ENCODE results near the gene HSF2BP.
"Not testable (repeated sequence)": the region's sequence is repeated elsewhere in the genome, so short reads cannot be mapped to it uniquely, and the experiment has no call there.

Gene HSF2BP

DNA sequence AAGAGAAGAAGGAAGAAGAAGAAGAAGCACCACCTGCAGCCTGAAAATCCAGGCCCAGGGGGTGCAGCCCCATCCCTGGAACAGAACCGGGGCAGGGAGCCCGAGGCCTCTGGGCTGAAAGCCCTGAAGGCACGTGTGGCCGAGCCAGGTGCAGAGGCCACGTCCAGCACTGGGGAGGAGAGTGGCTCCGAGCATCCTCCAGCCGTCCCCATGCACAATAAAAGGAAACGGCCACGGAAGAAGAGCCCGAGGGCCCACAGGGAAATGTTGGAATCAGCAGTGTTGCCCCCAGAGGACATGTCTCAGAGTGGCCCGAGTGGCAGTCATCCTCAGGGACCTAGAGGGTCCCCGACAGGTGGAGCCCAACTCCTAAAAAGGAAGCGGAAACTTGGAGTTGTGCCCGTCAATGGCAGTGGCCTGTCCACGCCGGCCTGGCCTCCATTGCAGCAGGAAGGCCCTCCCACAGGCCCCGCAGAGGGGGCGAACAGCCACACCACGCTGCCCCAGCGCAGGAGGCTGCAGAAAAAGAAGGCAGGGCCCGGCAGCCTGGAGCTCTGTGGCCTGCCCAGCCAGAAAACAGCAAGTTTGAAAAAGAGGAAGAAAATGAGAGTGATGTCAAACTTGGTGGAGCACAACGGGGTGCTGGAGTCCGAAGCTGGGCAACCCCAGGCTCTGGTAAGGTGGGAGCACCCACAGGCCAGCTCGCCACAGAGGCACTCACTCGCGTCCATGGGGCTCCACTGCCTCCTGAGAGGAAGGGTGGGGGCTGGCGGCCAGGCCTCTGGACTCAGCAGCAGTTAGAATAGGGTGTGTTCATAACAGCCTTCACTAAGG is 28.5 kb upstream of the HSF2BP start:
- no peak for DNase-seq

DNA sequence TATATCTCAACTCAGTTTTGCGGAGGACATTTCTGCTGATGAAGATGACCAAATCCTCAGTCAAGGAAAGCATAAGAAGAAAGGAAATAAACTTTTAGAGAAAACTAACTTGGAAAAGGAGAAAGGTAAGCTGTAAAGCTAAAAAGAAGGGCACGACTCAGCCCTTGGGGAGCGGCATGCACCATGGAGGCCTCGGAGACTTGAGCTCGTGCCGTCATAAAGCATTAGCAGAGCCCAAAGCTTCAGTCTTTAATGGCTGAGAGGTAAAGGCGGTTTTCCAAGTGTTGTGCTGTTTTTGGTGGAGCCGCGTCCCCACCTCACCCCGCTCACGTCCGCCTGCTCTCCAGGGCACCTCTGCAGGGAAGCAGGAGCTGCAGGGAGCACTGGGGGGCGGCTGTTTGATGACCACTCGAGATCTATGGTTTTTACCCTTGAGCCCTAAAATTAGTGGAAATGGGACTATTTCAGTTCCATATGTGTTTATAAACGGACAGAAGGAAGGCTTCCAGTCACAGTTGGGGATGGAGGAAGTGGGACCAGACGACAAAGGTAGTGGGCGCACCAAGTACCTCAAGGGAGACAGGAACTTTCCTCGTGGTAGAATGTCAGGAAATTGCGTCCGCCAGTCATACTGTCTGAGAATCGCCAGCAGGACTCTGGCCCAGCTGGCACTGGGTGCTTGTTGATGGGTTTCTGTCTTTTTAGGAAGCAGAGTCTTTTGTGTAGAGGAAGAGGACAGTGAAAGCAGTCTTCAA is 27.7 kb upstream of the HSF2BP start:
- DNase-seq = no peak

DNA sequence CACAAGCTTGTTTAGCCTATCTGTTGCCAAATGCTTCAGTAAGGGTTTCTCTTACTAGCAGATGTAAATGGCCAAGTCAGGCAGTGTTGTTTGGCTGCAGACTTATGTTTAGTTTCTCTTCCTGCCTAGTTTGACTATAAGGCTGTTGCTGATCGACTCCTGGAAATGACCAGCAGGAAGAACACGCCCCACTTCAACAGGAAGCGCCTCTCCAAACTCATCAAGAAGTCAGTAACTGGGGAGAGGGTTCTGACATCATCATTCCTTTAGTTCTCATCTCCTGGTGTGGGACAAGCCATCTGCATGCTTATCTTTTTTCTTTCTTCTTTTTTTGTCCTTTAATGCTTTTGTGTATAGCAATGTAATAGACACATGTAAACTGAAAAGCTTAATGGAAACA is 25.1 kb upstream of the HSF2BP start:
- no peak for DNase-seq

DNA sequence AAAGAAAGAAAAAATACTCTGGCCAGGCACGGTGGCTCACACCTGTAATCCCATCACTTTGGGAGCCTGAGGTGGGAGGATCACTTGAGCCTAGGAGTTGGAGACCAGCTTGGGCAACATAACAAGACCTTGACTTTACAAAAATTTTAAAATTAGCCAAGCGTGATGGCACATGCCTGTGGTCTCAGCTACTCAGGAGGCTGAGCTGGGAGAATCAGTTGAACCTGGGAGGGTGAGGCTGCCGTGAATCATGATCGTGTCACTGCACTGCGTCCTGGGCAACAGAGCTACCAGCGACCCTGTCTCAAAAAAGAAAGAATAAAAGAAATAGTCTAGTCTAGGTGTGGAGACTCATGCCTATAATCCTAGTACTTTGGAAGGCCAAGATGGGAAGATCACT is 22.4 kb upstream of the HSF2BP start:
- no peak for DNase-seq

DNA sequence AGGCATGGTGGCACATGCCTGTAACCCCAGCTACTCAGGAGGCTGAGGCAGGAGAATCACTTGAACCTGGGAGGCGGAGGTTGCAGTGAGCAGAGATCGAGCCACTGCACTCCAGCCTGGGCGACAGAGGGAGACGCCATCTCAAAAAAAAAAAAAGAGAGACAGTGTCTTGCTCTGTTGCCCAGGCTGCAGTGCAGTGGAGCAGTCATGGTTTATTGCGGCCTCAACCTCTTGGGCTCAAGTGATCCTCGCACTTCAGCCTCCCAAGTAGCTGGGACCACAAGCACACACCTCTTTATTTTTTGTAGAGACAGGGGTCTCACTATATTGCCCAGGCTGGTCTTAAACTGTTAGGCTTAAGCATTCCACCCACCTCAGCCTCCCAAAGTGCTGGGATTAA is 21.1 kb upstream of the HSF2BP start:
- not testable (repeated sequence) for DNase-seq

DNA sequence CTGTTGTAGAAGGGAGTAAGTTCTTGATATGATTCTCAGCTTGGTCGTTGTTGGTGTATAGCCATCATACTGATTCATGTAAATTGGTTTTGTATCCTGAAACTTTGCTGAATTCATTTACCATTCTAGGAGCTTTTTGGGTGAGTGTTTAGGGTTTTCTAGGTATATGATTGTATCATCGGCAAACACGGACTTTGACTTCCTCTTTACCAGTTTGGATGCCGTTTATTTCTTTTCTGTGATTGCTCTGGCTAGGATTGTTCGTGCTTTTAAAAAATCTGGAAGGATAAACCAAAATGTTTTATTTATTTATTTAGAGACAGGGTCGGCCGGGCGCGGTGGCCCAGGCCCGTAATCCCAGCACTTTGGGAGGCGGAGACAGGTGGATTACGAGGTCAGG is 20.7 kb upstream of the HSF2BP start:
- DNase-seq = no peak

DNA sequence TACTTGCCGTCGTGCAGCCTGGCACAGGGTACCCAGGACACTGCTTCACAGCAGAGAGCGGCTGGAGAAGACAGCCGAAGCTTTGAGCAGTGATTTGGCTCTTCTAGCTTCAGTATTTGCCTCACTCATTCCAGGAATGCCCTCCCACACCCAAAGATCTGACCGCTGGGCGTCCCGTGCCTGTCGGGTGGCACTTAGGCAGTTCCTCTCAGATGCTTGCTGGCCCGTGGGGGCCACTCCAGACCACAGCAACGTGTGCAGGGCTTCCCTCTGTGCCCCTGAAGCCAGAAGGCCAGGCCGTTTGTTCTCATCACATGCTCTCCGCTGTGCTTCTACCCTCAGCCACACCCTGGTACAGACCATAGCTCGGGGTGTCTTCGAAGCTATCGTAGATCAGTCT is 17.1 kb upstream of the HSF2BP start:
- DNase-seq = no peak

DNA sequence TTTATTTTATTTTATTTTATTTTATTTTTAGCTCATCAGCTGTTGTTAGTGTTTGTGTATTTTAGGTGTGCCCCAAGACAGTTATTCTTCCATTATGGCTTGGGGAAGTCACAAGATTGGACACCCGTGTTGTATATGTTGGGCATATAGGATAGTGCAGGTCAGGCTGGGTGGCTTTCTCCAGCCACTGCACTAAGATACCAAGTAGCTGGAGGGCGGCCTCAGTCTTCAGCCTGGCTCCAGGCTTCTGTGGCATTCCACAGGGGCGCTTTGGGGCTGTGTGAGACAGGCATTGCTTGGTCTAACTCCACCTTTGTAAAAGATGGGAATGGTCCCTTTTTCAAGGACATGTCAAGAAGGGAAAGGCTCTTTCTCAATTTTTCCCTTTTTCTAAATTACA is 16.6 kb upstream of the HSF2BP start:
- DNase-seq = no peak

DNA sequence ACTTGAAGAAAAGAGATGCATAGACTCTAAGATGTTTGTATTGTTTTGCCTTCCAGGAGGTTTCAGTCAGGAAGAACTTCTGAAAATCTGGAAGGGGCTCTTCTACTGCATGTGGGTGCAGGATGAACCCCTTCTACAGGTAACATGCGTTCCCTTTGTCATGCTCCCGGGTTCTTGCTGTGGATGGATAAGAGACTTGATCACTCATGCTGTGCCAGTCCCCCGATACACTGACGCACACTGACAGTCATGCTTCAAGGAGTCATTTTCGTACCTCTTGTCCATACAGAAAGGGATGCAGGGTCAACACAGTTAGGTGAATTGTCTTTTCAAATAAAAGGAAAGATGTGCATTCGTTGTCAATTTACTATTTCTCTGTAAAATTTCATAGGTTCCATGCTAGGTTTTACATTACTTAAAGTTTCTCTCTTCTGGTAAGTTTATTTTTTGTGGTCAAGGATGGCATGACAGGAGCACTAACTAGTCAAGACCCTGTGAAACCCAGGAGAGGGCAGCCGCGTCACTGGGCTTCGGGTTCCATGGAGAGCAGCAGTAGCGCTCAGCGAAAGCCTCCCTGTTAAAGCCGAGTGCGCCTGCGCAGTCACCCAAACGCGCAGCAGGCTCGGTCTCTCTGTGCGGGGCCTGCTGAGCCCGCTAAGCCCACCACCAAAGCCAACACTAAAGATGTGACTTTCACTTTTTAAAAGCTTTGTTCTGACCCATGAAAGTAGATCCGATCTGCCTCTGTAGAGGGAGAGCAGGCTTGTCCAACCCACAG is 10.7 kb upstream of the HSF2BP start:
- no peak for DNase-seq

DNA sequence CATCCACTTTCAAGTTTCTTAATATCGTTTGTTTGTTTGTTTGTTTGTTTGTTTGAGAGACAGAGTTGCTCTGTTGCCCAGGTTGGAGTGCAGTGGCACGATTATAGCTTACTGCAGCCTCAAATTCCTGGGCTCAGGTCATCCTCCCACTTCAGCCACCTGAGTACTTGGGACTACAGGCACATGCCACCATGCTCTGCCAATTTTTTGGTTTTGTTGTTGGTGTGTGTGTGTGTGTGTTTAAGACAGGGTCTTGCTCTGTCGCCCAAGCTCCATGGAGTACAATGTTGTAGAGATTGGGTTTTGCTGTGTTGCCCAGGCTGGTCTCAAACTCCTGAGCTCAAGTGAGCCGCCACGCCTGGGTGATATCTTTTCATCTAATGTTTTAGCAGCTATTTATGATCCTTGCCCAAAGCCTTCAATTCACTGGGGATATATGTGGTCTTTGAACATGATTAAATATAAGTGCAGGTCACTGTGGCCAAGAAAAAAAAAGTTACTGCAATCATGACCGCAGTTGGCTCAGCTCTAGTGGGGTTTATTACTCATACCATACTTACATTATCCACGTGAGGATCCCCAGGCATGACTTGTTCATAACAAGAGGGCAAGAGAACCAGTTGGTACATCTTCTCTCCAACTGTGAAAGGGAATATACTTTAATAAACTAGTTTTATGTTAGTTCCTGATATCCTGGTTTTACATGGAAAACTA is 8.1 kb upstream of the HSF2BP start:
- no peak for DNase-seq

DNA sequence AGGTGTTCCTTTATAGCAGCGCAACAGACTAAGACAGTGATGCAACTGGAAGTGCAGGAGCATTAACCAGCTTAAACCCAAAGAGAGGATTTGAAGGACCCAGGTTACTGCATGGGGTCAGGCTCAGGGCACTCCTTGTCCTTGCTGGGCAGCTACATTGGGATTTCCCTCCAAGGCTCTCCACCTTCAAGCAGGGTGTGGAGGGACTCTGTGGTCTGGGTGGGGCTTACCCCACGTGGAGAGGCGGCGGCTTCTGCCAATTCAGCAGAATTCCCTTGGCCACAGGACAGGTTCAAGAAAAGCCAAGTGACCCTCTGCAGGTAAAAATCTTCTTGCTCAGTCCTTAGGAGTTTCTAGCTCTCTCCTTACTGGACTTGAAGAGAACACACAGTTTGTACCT is 6.6 kb upstream of the HSF2BP start:
- DNase-seq = no peak

DNA sequence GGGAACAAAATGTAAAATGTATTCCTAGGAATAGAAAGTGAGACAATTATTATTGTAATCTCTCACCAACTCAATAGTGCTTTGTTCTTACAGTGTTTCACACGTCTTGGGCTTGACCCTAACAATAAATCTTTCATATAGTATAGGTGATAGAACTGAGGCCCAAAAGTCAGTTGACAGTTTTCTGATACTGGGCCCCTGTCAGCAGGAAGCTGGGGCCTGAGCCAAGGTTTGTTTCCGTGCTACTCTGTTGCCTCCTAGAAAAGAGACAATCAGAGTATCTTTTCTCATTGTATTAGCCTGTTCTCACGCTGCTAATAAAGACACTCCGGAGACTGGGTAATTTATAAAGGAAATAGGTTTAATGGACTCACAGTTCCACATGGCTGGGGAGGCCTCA is 5.1 kb upstream of the HSF2BP start:
- no peak for DNase-seq

DNA sequence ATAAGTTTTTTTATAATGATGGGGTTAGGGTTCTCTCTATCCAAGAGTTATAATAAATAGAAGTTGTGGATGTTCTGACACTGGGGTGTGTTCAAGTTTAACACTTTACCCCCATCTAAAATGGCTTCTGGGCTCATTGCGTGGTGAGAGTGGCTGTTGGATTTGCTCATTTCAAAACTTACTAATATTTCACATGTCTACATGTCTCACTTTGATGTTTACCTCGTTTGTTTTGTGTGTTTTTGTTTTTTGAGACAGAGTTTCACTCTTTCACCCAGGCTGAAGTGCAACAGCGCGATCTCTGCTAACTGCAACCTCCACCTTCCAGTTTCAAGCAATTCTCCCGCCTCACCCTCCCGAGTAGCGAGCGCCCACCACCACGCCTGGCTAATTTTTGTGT is 3.7 kb upstream of the HSF2BP start:
- no peak for DNase-seq

DNA sequence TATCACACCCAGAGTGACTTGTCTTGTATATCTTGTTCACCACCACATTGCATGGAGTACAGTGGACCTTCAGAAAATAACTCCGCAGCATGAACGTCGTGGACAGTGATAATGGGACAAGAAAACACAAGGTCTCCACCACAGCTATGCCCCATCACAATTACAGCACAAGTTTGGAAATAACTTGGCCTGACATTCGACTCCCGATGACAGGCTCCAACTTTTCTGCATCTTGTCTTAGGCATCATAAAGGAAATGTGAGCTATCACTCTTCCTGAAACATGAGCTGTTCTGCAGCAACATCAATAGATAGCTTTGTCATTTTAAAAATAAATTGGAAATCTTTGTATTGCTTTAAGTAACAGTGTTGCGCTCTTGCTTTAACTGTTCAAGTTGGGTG is 3.0 kb upstream of the HSF2BP start:
- no peak for DNase-seq

DNA sequence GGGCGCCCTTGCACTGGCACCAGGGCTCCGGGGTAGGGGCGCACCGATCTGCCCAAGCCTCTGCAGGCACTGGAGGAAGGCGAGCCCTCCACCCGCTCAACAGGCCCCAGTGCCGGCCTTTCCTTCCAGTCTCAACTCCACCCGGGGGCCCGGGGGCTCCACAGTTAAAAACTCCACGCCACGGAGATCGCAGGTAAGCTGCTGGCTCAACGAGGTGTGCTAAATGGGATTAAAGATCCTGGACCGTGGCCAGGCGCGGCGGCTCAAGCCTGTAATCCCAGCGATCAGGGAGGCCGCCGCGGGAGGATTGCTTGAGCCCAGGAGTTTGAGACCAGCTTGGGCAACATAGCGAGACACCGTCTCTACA is 536 bp downstream of the HSF2BP start:
- DNase-seq = no peak

DNA sequence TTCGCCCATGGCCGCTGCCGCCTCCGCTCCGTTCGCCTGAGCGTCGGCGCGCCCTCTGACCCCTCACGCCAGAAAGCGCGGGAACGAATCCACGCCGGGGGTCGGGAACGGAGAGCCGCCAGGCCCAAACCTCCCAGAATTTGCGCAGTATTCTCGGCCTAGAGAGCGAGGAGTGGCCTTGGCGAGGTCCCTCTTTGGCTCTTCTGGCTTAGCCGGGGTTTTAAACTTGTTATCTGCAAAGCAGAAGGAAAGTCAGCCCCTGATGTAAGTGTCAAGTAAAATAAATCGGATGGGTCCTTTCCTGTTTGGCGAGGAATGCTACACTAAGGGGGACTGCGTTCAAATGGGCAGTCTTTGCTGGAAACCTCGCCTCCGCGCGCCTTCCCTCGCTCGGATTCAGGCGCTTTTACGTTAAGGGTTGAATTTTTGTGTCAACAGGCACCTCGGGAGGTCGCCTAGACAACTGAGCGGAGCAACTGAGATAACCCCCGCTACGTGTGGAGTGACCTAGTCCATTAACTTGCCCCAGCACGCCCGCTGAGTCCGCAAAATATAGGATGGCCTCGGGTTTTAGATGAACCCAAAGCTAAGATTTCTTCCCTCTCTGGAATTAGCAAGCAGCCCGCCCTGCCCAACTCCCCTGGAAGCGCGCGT is 1.1 kb downstream of the HSF2BP start:
- DNase-seq = no peak

DNA sequence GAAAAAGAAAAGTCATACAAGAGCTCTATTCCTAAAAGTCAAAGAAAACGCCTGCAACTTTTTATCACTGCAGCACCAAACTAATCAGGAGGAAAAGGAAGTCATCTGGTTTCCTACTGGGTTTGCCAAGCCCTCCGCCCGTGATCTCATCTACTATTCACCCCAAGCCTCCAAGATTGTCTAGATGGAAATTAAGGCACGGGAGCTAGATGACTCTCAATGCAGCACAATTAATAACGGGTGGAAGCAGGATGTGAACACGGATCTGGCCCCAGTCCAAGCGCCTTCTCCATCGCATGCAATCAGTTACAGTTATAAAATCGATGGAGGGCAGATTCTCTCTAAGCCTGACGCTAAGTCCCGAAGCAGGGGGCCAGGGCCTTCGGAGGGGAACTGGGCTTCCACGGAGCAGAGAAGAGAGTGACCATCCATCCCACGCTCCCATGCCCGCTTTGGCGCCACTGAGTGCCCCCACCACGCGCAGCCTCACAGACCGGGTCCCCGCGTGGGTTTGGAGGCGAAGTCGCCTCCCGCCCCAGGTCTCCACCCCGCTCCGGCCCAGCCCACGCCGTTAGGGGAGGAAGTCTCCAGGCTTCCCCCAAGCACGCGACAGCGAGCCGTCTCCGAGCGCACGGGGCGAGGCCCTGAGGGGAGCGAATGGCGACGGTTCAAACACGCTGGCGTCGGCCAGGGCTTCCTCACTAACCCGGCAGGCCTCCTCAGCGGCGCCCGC is 1.8 kb downstream of the HSF2BP start:
- peak; percentile 50 for DNase-seq

DNA sequence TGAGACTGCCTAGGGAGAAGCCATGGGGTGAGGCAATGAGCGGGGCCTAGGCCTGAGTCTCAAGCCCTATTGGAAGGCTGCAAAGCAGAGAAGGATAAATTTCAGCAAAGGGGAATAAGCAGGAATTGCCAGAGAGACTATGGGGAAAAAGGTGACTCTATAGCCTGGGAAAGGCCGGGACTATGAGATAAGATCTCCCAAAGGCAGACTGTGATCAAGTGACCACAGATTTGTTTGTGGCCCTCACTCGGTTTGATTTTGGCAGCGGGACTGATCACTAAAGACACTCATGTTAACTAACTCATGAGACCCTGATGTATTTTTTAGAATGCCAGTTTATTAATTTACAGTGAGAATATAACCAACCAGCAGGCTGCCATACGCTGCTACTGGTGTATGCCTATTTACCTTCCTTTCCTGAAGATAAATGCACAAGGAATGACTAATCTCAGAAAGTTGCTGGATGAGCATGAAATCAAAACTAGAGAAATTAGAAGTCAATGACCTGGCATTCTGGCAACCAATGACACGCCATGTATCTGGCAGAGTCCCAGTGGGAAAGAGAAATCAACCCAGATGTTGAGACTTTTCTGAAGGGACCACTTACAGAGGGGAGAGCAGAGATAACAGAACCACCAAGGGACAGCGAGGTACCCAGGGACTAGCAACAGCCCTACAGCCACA is 4.3 kb downstream of the HSF2BP start:
- DNase-seq = no peak

DNA sequence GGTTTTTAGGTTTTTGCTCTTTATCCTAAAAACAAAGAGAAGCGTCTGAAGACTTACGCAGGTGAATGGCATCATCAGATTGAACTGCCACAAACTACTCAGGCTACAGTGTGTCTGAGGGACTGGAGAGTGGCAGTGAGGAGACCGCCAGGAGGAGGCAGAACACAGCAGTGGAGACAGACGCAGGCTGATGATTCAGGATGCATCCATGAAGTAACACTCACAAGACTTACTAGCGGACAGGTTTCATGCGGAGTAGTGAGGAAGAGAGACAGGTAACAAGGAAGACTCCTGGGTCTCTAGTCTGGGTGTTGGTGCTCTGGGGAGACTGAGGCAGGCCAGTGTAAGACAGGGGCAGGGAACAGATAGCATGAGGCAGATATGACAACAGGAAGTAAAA is 5.7 kb downstream of the HSF2BP start:
- no peak for DNase-seq

DNA sequence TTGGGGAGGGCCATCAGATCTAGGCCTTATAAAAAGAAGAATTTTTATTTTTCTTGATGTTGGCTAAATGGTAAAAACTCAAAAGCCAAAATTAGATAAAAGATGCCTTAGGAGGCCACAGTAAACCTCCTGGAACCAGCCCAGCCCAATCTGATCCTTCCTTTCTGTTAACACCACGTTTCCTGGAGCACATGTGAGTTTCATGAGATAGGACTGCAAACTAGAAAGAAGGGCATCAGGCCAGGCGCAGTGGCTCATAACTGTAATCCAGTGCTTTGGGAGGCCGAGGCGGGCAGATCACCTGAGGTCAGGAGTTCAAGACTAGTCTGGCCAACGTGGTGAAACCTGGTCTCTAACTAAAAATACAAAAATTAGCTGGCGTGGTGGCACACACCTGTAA is 6.7 kb downstream of the HSF2BP start:
- DNase-seq = no peak

DNA sequence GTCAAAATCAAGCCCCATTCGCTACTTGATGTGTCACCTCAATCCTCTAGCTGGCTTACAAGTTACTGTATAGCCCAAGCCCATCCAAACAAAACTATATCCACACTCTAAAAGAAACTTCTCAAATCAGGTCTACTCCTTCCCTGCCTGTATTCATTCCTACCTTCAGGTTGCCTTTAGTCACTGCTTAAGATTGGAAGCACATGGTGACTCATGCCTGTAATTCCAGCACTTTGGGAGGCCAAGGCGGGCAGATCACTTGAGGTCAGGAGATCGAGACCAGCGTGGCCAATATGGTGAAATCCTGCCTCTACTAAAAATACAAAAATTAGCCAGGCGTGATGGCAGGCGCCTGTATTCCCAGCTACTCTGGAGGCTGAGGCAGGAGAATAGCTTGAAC is 7.4 kb downstream of the HSF2BP start:
- not testable (repeated sequence) for DNase-seq

Data from OCI-M1 (cell line).